Brain microvascular endothelial cell (primary cell): ENCODE measurements around the gene SLC25A17.
A peak's percentile ranks its signal among the peaks of the same experiment; 100 is the strongest.
"Not testable (repeated sequence)": the region's sequence is repeated elsewhere in the genome, so short reads cannot be mapped to it uniquely, and the experiment has no call there.

Experiments
- DNase-seq: peaks from one replicate; pipeline ENCODE4 v3.0.0-alpha.2; 2020
- H3K27ac ChIP-seq: fragments of 250-450 bp; sonication (Bioruptor Pico); 2 replicates; pipeline ENCODE4 v1.5.1; 2020; ENCODE audit warnings: mild to moderate bottlenecking, moderate library complexity
- H3K27me3 ChIP-seq: fragments of 250-450 bp; sonication (Bioruptor Pico); replicated peaks from 2 replicates; pipeline ENCODE4 v1.5.1; 2020; ENCODE audit warnings: mild to moderate bottlenecking
- H3K36me3 ChIP-seq: fragments of 250-450 bp; sonication (Bioruptor Pico); replicated peaks from 2 replicates; pipeline ENCODE4 v1.5.1; 2020; ENCODE audit warnings: mild to moderate bottlenecking
- H3K4me3 ChIP-seq: 2 replicates; pipeline ENCODE4 v1.5.1; 2011; ENCODE audit warnings: low read depth, mild to moderate bottlenecking, control low read depth, low read length, moderate library complexity
- in situ Hi-C: cut with HindIII; loops from 2 replicates; pipeline ENCODE4 v1.10.0; 2017; ENCODE audit warnings: low sequenced_read_pairs, low pct_ligation_motif_present
- TF ChIP-seq, protein P1 (sequence below): IDR thresholded peaks from 2 replicates; pipeline ENCODE4 v1.5.1; 2011; ENCODE audit warnings: low read depth, mild to moderate bottlenecking, moderate library complexity, low read length, control low read depth, inconsistent platforms; ENCODE audit errors: missing control alignments

The SLC25A17 gene

DNA sequence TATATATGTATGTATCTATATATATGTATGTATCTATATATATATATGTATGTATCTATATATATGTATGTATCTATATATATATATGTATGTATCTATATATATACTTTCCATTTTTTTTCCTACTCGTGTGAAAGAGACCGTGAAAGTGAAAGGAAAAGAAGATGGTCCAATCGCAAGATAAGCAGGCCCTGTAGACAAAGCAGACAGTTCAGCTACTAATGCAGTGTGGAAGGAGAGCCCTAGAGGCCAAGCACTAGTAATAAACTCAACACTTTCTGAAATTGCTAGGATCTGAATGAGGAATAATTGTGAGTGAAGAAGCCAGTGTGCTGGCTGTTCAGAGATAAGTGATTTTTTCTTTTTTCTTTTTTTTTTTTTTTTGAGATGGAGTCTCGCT is 92.6 kb downstream of the SLC25A17 start:
- Histone ChIP-seq H3K4me3 (no peak overlapping the region), H3K27ac (no peak overlapping the region), H3K27me3 (no peaks in the 10 kb centered on the region), H3K36me3 (no peaks in the 10 kb centered on the region)
- in situ Hi-C loops, result no loop called here
- TF ChIP-seq, protein P1, sequence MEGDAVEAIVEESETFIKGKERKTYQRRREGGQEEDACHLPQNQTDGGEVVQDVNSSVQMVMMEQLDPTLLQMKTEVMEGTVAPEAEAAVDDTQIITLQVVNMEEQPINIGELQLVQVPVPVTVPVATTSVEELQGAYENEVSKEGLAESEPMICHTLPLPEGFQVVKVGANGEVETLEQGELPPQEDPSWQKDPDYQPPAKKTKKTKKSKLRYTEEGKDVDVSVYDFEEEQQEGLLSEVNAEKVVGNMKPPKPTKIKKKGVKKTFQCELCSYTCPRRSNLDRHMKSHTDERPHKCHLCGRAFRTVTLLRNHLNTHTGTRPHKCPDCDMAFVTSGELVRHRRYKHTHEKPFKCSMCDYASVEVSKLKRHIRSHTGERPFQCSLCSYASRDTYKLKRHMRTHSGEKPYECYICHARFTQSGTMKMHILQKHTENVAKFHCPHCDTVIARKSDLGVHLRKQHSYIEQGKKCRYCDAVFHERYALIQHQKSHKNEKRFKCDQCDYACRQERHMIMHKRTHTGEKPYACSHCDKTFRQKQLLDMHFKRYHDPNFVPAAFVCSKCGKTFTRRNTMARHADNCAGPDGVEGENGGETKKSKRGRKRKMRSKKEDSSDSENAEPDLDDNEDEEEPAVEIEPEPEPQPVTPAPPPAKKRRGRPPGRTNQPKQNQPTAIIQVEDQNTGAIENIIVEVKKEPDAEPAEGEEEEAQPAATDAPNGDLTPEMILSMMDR, result no peak
- peak; percentile 38 for DNase-seq

DNA sequence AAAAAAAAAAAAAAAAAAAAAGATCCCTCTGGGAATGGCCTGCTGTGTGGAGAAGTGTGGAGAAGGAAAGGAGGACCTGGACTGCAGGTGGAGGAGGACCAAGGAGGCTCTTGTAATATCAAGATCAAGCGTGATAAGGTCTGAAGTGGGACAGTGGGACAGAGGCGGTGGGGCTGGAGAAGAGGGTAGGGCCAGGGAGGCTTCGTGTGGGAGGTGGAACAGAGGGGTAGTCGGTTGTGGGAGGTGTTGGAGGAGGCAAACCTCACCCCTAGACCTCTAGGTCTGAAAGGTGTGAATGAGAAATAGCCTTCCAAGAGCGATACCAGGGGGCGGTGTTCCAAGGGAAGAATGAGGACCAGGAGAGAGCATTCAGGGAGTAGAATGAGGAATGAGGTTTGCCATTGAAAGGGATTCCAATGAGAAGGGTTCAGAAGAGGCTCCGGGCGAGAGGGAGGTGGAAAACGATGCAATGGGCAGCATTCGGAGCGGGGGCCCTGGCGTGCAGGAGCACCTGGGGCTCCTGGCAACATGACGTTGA is 95.7 kb downstream of the SLC25A17 start:
- no peak for DNase-seq
- in situ Hi-C loops, result no loop called here
- no peak overlapping the region for H3K27ac ChIP-seq

DNA sequence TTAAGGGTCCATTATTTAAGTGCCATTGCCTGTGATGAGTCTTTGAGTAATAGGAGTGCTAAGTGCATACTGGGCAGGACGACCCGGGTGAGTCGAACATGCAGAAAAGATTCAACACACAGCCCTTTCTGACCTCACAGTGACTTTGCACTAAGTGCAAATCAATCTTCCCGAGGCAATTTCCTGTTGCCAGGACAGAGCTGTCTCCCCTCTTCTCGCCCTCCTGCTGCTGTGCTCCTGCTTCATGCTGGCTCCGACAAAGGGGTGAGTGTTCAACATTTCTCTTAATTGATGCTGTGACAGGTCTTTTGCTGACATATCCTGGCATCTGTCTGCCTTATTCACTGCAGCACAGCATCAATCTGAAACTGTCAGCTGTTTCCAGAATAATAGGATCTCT is 97.9 kb downstream of the SLC25A17 start:
- TF ChIP-seq, protein P1, result no peak
- Histone ChIP-seq H3K36me3 (no peaks in the 10 kb centered on the region), H3K27me3 (peaks cover 14% of the 10 kb centered on the region), H3K4me3 (no peak overlapping the region), H3K27ac (no peak overlapping the region)
- DNase-seq, result no peak
- in situ Hi-C loops, result no loop called here

More for the DNA sequence above, 95.7 kb downstream of the SLC25A17 start:
- Histone ChIP-seq H3K27me3 (peaks cover 7% of the 10 kb centered on the region), H3K4me3 (no peak overlapping the region), H3K36me3 (no peaks in the 10 kb centered on the region)
- TF ChIP-seq, protein P1, result no peak

DNA sequence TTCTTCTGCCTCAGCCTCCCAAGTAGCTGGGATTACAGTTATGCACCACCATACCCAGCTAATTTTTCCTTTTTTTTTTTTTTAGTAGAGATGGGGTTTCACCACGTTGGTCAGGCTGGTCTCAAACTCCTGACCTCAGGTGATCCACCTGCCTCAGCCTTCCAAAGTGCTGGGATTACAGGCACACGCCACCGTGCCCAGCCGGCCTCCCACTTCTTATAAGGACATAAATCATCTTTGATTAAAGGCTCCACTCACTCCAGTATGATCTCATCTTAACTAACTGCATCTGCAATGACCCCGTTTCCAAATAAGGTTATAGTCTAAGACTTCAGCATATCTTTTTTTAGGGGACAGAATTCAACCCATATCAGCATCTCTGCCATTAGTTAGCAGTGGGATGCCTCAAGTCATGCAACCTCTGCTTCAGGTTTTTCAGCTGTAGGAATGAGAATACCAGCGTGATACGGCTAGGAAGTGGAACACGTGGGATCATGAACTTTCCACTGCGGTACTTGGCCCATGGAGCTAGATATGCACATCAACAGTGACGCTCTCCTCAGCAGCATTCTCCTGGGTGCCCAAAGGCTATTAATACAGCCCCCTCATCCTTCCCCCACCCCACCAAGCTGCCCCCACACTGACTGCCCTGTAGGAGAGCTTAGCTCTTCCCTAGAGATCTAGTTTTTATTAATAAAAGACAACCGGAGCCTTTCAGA is 98.4 kb downstream of the SLC25A17 start:
- no peaks in the 10 kb centered on the region for H3K36me3 ChIP-seq
- no peak overlapping the region for H3K4me3 ChIP-seq
- H3K27me3 ChIP-seq, result peaks cover 14% of the 10 kb centered on the region
- H3K27ac ChIP-seq, result no peak overlapping the region
- TF ChIP-seq, protein P1, result no peak
- no peak for DNase-seq
- in situ Hi-C loops, result no loop called here

DNA sequence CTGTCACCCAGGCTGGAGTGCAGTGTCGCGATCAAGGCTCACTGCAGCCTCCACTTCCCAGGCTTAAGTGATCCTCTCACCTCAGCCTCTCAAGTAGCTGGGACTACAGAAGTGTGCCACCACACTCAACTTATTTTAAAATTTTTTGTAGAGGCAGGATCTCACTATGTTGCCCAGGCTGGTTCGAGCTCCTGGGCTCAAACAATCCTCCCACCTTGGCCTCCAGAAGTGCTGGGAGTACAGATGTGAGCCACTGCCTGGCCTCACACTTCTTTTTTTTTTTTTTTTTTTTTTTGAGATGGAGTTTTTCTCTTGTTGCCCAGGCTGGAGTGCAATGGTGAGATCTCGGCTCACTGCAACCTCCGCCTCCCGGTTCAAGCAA is 99.0 kb downstream of the SLC25A17 start:
- H3K27ac ChIP-seq, in situ Hi-C loops, H3K36me3 ChIP-seq, DNase-seq, H3K4me3 ChIP-seq: not testable (repeated sequence)
- peaks cover 14% of the 10 kb centered on the region for H3K27me3 ChIP-seq
